Suprapubic skin (tissue), 4 donors: Measurements from ENCODE around the gene GIGYF1. TPM values are rescaled to one million over a fixed set of nuclear protein-coding genes. Genes with fewer than 3 reads are reported as not detected.

Source experiments
- DNase-seq, 2 donors: peaks; one replicate each; pipeline ENCODE4 v3.0.0-alpha.2; 2019; ENCODE audit warnings: low spot score in 2 of 2
- H3K27ac ChIP-seq: fragments of 200-600 bp; sonication (generic); one replicate; pipeline ENCODE4 v1.5.1; 2019
- H3K27me3 ChIP-seq: fragments of 200-600 bp; sonication (generic); one replicate; pipeline ENCODE4 v1.5.1; 2019
- H3K36me3 ChIP-seq: fragments of 200-600 bp; sonication (generic); one replicate; pipeline ENCODE4 v1.5.1; 2019
- H3K4me1 ChIP-seq: fragments of 200-600 bp; sonication (generic); one replicate; pipeline ENCODE4 v1.5.1; 2019
- H3K4me3 ChIP-seq: fragments of 200-600 bp; sonication (generic); one replicate; pipeline ENCODE4 v1.5.1; 2019; ENCODE audit warnings: mild to moderate bottlenecking
- H3K9me3 ChIP-seq: fragments of 200-600 bp; sonication (generic); one replicate; pipeline ENCODE4 v1.5.1; 2019
- EP300 ChIP-seq: sonication (generic); formaldehyde crosslinking; IDR thresholded peaks from one replicate; pipeline ENCODE4 v1.6.1; 2017; ENCODE audit warnings: antibody characterized with exemption
- POLR2A ChIP-seq, 2 donors: fragments of 450-650 bp; IDR thresholded peaks; one replicate each; pipeline ENCODE4 v1.6.1; 2017; ENCODE audit warnings: antibody characterized with exemption in 2 of 2, mild to moderate bottlenecking in 2 of 2, moderate library complexity in 2 of 2
- POLR2AphosphoS5 ChIP-seq, 3 donors: sonication (generic); formaldehyde crosslinking; IDR thresholded peaks; one replicate each; pipeline ENCODE4 v1.6.1; 2017; ENCODE audit warnings: antibody characterized with exemption in 3 of 3
- WGBS: methylation state at CpG from one replicate; pipeline ENCODE4 v1.1.5; 2018; 5-methylcytosine and 5-hydroxymethylcytosine counted together
- total RNA-seq, 4 donors: library from RNA; depleted of rRNA; stranded (reverse); fragments of >200 nt; gene quantifications; one replicate each; pipeline ENCODE4 v1.1.0, GENCODE V29; 2016
- TF ChIP-seq, protein P1 (sequence below), 2 donors: fragments of 200-600 bp in 1 of 2; fragments of 450-650 bp in 1 of 2; sonication (generic) in 1 of 2; IDR thresholded peaks; one replicate each; pipeline ENCODE4 v1.5.1; 2016 to 2019; ENCODE audit warnings: antibody characterized with exemption in 2 of 2, mild to moderate bottlenecking in 1 of 2, moderate library complexity in 1 of 2

GIGYF1 gene
- total RNA-seq, 4 donors from 2014 or later, result 29.0 to 91.6 (median 40.7) TPM

DNA sequence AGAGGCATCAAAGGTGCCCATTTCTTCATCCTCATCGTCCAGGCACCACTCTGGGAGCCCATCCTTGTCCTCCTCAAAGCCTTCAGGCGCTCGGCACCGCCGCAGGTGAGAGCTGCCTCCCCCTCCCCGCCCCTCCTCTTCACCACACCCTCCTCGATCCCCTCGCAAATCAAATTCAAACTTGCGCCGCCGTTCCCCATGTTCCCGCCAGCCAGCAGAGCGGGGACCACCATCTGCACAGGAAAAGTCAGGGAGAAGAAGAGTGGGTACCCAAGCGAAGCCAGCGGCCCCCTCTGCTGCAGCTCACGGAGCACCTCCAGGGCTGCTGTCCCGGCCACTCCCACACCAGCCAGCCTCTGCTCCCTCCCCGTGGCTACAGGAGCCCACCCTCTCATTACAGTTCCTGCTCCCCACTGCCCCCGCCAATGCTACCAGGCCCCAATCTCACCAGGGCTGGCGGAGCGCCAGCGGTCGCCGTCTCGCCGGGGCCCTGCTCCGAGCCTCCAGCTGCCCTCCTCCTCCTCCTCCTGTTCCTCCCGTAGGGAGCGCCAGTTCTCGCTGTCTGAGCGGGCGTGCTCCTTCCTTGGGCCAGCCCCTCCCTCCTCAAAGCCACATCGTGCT lies 7.7 kb downstream of the GIGYF1 start:
- Histone ChIP-seq H3K27ac (no peak overlapping the region), H3K36me3 (peaks cover 80% of the 10 kb centered on the region), H3K9me3 (no peaks in the 10 kb centered on the region), H3K27me3 (no peaks in the 10 kb centered on the region), H3K4me1 (peaks cover 19% of the 10 kb centered on the region), H3K4me3 (no peak overlapping the region)
- 83% methylated on average over 33 of the region's 33 CpGs for WGBS
- no peak for TF ChIP-seq POLR2A (IDR thresholded peaks at IDR 0.05)
- no peak for TF ChIP-seq EP300
- TF ChIP-seq, protein P1, sequence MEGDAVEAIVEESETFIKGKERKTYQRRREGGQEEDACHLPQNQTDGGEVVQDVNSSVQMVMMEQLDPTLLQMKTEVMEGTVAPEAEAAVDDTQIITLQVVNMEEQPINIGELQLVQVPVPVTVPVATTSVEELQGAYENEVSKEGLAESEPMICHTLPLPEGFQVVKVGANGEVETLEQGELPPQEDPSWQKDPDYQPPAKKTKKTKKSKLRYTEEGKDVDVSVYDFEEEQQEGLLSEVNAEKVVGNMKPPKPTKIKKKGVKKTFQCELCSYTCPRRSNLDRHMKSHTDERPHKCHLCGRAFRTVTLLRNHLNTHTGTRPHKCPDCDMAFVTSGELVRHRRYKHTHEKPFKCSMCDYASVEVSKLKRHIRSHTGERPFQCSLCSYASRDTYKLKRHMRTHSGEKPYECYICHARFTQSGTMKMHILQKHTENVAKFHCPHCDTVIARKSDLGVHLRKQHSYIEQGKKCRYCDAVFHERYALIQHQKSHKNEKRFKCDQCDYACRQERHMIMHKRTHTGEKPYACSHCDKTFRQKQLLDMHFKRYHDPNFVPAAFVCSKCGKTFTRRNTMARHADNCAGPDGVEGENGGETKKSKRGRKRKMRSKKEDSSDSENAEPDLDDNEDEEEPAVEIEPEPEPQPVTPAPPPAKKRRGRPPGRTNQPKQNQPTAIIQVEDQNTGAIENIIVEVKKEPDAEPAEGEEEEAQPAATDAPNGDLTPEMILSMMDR (IDR thresholded peaks at IDR 0.05), result no peak
- no peak for TF ChIP-seq POLR2AphosphoS5 (IDR thresholded peaks at IDR 0.05)
- DNase-seq, result no peak

DNA sequence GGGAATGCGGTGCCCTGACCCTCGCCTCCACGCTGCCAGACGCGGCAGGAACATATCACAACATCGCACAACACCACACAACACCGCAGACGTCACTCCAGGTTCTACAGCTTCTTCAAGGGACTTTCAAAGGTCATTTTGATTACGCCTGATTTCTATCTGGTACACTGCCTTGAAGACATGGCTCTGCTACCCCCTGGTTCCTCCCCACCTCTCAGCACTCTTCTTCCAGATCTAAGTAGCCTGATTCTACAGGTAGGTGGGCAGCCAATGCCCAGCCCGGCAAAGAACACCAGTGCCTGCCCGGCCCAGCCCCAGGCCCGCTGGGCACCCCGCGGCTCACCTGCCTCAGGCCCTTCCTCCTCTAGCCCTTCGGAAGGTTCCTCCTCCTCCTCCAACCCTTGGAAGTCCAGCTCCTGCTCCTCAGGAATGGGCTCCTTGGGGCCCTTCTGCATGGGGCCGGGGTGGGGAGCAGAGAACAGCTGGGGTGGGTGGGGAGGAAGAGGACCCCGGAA lies 8.4 kb downstream of the GIGYF1 start:
- TF ChIP-seq EP300, result no peak
- TF ChIP-seq, protein P1 (IDR thresholded peaks at IDR 0.05), result no peak
- TF ChIP-seq POLR2AphosphoS5 (IDR thresholded peaks at IDR 0.05), result no peak
- DNase-seq, result no peak
- no peak overlapping the region for H3K4me3 ChIP-seq
- no peak overlapping the region for H3K27ac ChIP-seq
- H3K4me1 ChIP-seq, result peaks cover 16% of the 10 kb centered on the region
- no peaks in the 10 kb centered on the region for H3K9me3 ChIP-seq
- H3K36me3 ChIP-seq, result peaks cover 80% of the 10 kb centered on the region
- H3K27me3 ChIP-seq, result no peaks in the 10 kb centered on the region
- WGBS, result 88% methylated on average over 17 of the region's 17 CpGs

DNA sequence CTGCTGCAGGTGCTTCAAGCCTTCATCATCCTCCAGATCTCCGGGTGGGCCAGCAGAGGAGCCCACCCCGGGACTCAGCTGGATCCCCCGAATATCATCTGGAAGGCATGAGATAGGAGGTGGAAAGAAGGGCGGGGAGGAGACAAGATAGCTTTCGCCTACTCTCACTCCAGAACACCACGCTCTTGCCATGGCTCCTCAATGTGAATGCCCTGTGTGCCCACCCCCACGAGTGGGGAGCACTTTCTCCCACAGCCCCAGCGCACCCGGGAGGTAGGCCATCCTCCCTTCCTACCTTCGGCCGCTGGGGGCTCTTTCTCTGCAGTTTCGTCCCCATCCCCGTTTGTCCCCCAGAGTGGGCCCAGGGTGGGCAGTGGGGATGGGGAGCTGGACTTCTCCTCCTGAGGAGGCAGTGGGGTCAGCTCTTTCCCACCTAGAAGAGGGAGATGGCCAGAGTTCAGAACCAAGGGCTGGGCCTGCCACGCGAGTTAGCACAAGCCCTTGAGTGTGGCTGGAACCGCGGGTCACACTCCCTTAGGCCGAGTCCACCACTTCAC lies 8.9 kb downstream of the GIGYF1 start:
- no peak for DNase-seq
- peaks cover 80% of the 10 kb centered on the region for H3K36me3 ChIP-seq
- no peaks in the 10 kb centered on the region for H3K9me3 ChIP-seq
- WGBS, result 82% methylated on average over 12 of the region's 18 CpGs
- H3K27ac ChIP-seq, result no peak overlapping the region
- H3K4me1 ChIP-seq, result peaks cover 21% of the 10 kb centered on the region
- H3K27me3 ChIP-seq, result no peaks in the 10 kb centered on the region
- no peak for TF ChIP-seq EP300
- TF ChIP-seq, protein P1 (IDR thresholded peaks at IDR 0.05), result no peak
- TF ChIP-seq POLR2AphosphoS5 (IDR thresholded peaks at IDR 0.05), result no peak
- H3K4me3 ChIP-seq, result no peak overlapping the region

DNA sequence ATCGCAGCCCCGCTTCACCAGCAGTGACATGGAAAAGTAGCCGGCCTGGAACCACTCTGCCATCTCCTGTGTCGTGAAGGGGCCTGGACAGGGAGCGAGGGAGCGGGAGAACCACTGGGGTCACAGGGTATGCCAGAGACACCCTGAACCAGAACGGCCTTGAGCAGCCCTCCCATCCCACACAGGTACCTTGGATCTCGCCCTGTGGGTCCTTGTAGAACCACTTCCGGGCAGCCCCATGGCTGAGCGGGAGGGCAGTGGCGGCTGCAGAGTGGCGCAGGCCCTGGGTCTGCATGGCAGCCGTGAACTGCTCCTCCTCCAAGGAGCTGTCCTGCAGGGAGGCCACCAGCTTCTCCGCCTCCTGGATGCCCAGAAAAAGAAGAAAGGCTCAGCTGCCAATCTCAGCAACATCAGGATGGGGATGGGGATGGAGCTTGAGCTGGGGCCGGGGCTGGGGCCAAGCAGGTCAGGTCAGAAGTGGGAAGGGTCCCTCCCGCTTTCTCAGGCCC lies 9.5 kb downstream of the GIGYF1 start:
- WGBS, result 88% methylated on average over 13 of the region's 16 CpGs
- DNase-seq, result no peak
- TF ChIP-seq POLR2A (IDR thresholded peaks at IDR 0.05), result no peak
- TF ChIP-seq POLR2AphosphoS5 (IDR thresholded peaks at IDR 0.05), result no peak
- TF ChIP-seq, protein P1 (IDR thresholded peaks at IDR 0.05), result no peak
- no peak for TF ChIP-seq EP300
- no peak overlapping the region for H3K4me3 ChIP-seq
- H3K27me3 ChIP-seq, result no peaks in the 10 kb centered on the region
- H3K9me3 ChIP-seq, result no peaks in the 10 kb centered on the region
- peaks cover 24% of the 10 kb centered on the region for H3K4me1 ChIP-seq
- H3K36me3 ChIP-seq, result peaks cover 82% of the 10 kb centered on the region
- H3K27ac ChIP-seq, result no peak overlapping the region
